ENCODE results near the gene RPS6KA6. TPM values are rescaled to one million over a fixed set of nuclear protein-coding genes. Genes with fewer than 3 reads are reported as not detected.

RPS6KA6 gene
- total and polyA plus RNA-seq, 4 experiments from 2014 or later, result 0.39 to 0.55 TPM; not detected in 2

- POLR2A ChIA-PET (ENCODE audit: partially characterized antibody), result no interaction called here
- Histone ChIP-seq H3K4me1 (ENCODE audit: insufficient read depth, low read length) (no peaks in the 10 kb centered on the region), H3K9me3 (ENCODE audit: control insufficient read depth in 1 of 2, low read length in 2 of 2) (no peaks in the 10 kb centered on the region), H3K27ac (ENCODE audit: low read depth, low read length) (no peak overlapping the region), H3K4me3 (ENCODE audit: low read length in 2 of 2) (no peak overlapping the region), H3K36me3 (ENCODE audit: insufficient read depth, low read length) (no peaks in the 10 kb centered on the region), H3K27me3 (ENCODE audit: insufficient read depth, low read length) (no peaks in the 10 kb centered on the region)
- no peaks in the 10 kb centered on the region for H3K36me3 Mint-ChIP-seq
- H3K27me3 Mint-ChIP-seq, result peaks cover 6% of the 10 kb centered on the region in 2 donors
- peaks cover 0 to 4% (median 1%) of the 10 kb centered on the region in 4 donors for H3K4me1 Mint-ChIP-seq
- CTCF ChIA-PET (ENCODE audit: partially characterized antibody), result no interaction called here
- no peak for DNase-seq
- intact Hi-C loops (cut with micrococcal nuclease), result no loop called here
- H3K27ac Mint-ChIP-seq, result peak overlapping the region in 3 of 7 donors; percentile 1 to 68 (median 31)
- peaks cover 0 to 9% (median 5%) of the 10 kb centered on the region in 8 donors for H3K9me3 Mint-ChIP-seq
- H3K4me3 Mint-ChIP-seq, result peak overlapping the region in 3 of 8 donors; percentile 2 to 52 (median 33)
These were observed 1.1 kb downstream of the RPS6KA6 start for GRCh38 chrX:84186603-84187532.

DNA sequence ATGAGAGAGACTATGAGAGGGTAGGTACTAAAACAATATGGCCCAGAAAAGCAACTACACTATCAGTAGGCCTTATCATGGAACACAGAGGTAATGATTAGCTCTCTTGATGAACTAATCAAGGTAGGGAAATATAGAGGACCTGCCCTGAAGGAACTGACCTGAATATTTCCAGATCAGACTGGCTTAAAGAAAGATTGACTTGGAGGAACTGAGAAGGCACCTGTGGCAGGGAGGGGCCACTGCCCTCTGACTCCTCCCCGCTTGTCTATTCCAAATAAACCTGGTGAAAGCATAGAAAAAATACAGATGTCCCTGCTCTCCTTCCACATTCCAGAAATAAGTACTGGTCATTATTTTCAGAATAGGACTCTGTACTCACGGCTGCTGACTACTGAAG lies 5.5 kb downstream of the RPS6KA6 start:
- H3K4me1 ChIP-seq (ENCODE audit: insufficient read depth, low read length), result no peaks in the 10 kb centered on the region
- no peaks in the 10 kb centered on the region for H3K27me3 ChIP-seq (ENCODE audit: insufficient read depth, low read length)
- no peak overlapping the region for H3K4me3 ChIP-seq (ENCODE audit: low read length in 2 of 2)
- Mint-ChIP-seq H3K36me3 (no peaks in the 10 kb centered on the region), H3K27ac (no peak overlapping the region), H3K27me3 (peaks cover 1 to 6% of the 10 kb centered on the region in 2 donors), H3K9me3 (peaks cover 0 to 5% (median under 1%) of the 10 kb centered on the region in 8 donors), H3K4me3 (no peak overlapping the region), H3K4me1 (peaks cover 0 to 3% (median 0%) of the 10 kb centered on the region in 4 donors)
- DNase-seq, result no peak
- H3K27ac ChIP-seq (ENCODE audit: low read depth, low read length), result no peak overlapping the region
- H3K36me3 ChIP-seq (ENCODE audit: insufficient read depth, low read length), result no peaks in the 10 kb centered on the region
- CTCF ChIA-PET (ENCODE audit: partially characterized antibody), result no interaction called here
- H3K9me3 ChIP-seq (ENCODE audit: control insufficient read depth in 1 of 2, low read length in 2 of 2), result no peaks in the 10 kb centered on the region
- intact Hi-C loops (cut with micrococcal nuclease), result no loop called here
- POLR2A ChIA-PET (ENCODE audit: partially characterized antibody), result no interaction called here

DNA sequence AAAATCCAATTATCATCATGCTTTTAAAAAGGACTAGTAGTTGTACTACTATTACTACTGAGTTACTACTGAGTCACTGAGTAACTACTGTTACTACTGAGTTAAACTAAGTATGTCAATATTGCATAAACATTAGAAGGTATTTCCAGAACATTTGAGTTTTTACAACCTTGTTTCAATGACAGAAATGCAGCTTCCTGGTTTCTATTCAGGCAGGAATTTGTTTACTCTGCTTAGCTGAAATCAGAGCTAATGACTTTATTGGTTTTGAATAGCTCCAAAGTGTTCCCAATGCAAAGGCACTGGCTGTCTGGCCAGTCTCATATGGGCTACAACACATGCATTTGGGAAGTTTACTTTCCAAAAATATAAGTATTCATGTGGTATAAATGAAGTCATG lies 12.0 kb downstream of the RPS6KA6 start:
- Histone ChIP-seq H3K27ac (ENCODE audit: low read depth, low read length) (no peak overlapping the region), H3K4me3 (ENCODE audit: low read length in 2 of 2) (no peak overlapping the region), H3K27me3 (ENCODE audit: insufficient read depth, low read length) (no peaks in the 10 kb centered on the region), H3K36me3 (ENCODE audit: insufficient read depth, low read length) (no peaks in the 10 kb centered on the region), H3K4me1 (ENCODE audit: insufficient read depth, low read length) (no peaks in the 10 kb centered on the region), H3K9me3 (ENCODE audit: control insufficient read depth in 1 of 2, low read length in 2 of 2) (no peaks in the 10 kb centered on the region)
- ChIA-PET CTCF (ENCODE audit: partially characterized antibody) (no interaction called here), POLR2A (ENCODE audit: partially characterized antibody) (no interaction called here)
- peaks cover 0 to 2% (median 0%) of the 10 kb centered on the region in 8 donors for H3K9me3 Mint-ChIP-seq
- no peak for DNase-seq
- H3K27ac Mint-ChIP-seq, result no peak overlapping the region
- H3K4me3 Mint-ChIP-seq, result no peak overlapping the region
- H3K27me3 Mint-ChIP-seq, result no peaks in the 10 kb centered on the region
- intact Hi-C loops (cut with micrococcal nuclease), result no loop called here
- H3K36me3 Mint-ChIP-seq, result no peaks in the 10 kb centered on the region
- no peaks in the 10 kb centered on the region for H3K4me1 Mint-ChIP-seq

GRCh38 chrX:84175274-84175673 lies 12.7 kb downstream of the RPS6KA6 start:
- CTCF ChIA-PET (ENCODE audit: partially characterized antibody), result no interaction called here
- Histone ChIP-seq H3K4me3 (ENCODE audit: low read length in 2 of 2) (no peak overlapping the region), H3K27me3 (ENCODE audit: insufficient read depth, low read length) (no peaks in the 10 kb centered on the region), H3K27ac (ENCODE audit: low read depth, low read length) (no peak overlapping the region), H3K36me3 (ENCODE audit: insufficient read depth, low read length) (no peaks in the 10 kb centered on the region), H3K9me3 (ENCODE audit: control insufficient read depth in 1 of 2, low read length in 2 of 2) (no peaks in the 10 kb centered on the region), H3K4me1 (ENCODE audit: insufficient read depth, low read length) (no peaks in the 10 kb centered on the region)
- POLR2A ChIA-PET (ENCODE audit: partially characterized antibody), result no interaction called here
- no peak overlapping the region for H3K27ac Mint-ChIP-seq
- no peaks in the 10 kb centered on the region for H3K27me3 Mint-ChIP-seq
- H3K4me1 Mint-ChIP-seq, result no peaks in the 10 kb centered on the region
- peaks cover 0 to 2% (median 0%) of the 10 kb centered on the region in 8 donors for H3K9me3 Mint-ChIP-seq
- no peak for DNase-seq
- intact Hi-C loops (cut with micrococcal nuclease), result no loop called here
- H3K4me3 Mint-ChIP-seq, result no peak overlapping the region
- no peaks in the 10 kb centered on the region for H3K36me3 Mint-ChIP-seq

- no peaks in the 10 kb centered on the region for H3K4me1 Mint-ChIP-seq
- no peak overlapping the region for H3K27ac ChIP-seq (ENCODE audit: low read depth, low read length)
- no peaks in the 10 kb centered on the region for H3K27me3 ChIP-seq (ENCODE audit: insufficient read depth, low read length)
- H3K27ac Mint-ChIP-seq, result no peak overlapping the region
- H3K4me1 ChIP-seq (ENCODE audit: insufficient read depth, low read length), result no peaks in the 10 kb centered on the region
- CTCF ChIA-PET (ENCODE audit: partially characterized antibody), result no interaction called here
- intact Hi-C loops (cut with micrococcal nuclease), result no loop called here
- no peaks in the 10 kb centered on the region for H3K9me3 ChIP-seq (ENCODE audit: control insufficient read depth in 1 of 2, low read length in 2 of 2)
- no peaks in the 10 kb centered on the region for H3K36me3 ChIP-seq (ENCODE audit: insufficient read depth, low read length)
- peaks cover 0 to 2% (median 0%) of the 10 kb centered on the region in 8 donors for H3K9me3 Mint-ChIP-seq
- H3K36me3 Mint-ChIP-seq, result no peaks in the 10 kb centered on the region
- no peak overlapping the region for H3K4me3 ChIP-seq (ENCODE audit: low read length in 2 of 2)
- H3K4me3 Mint-ChIP-seq, result no peak overlapping the region
- POLR2A ChIA-PET (ENCODE audit: partially characterized antibody), result no interaction called here
- no peaks in the 10 kb centered on the region for H3K27me3 Mint-ChIP-seq
- DNase-seq, result no peak
These were observed 13.7 kb downstream of the RPS6KA6 start for GRCh38 chrX:84174348-84174747.

- CTCF ChIA-PET (ENCODE audit: partially characterized antibody), result interaction anchor here (1.1 kb wide), 1 partner anchor 29 kb away, joined by 3 read pairs; no protein-coding TSS in a partner anchor
These were observed 17.1 kb downstream of the RPS6KA6 start for GRCh38 chrX:84170931-84171330.

DNA sequence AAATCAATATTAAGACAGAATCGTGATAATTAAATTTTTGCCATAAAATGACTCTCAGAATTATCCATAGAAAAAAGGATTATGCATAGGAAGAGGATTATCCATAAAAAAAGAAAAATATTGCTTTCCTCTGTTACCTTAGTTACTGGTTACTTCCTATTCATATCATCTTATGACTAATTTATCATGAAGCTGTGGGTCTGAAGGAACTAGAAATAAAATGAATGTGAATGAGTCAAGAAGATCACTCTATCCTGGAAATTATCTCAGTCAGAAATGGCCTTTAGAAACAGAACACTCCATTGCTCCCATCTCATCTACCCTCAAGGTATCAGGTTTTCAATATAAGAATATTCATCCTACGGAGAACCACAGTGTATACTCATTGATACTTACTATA lies 19.4 kb downstream of the RPS6KA6 start:
- CTCF ChIA-PET (ENCODE audit: partially characterized antibody), result no interaction called here
- H3K27me3 Mint-ChIP-seq, result no peaks in the 10 kb centered on the region

More at GRCh38 chrX:84170931-84171330, 17.1 kb downstream of the RPS6KA6 start:
- Mint-ChIP-seq H3K36me3 (no peaks in the 10 kb centered on the region), H3K4me1 (no peaks in the 10 kb centered on the region), H3K4me3 (no peak overlapping the region), H3K9me3 (peaks cover 0 to 2% (median 0%) of the 10 kb centered on the region in 8 donors), H3K27ac (no peak overlapping the region), H3K27me3 (no peaks in the 10 kb centered on the region)
- intact Hi-C loops (cut with micrococcal nuclease), result no loop called here
- Histone ChIP-seq H3K36me3 (ENCODE audit: insufficient read depth, low read length) (no peaks in the 10 kb centered on the region), H3K9me3 (ENCODE audit: control insufficient read depth in 1 of 2, low read length in 2 of 2) (no peaks in the 10 kb centered on the region), H3K4me3 (ENCODE audit: low read length in 2 of 2) (no peak overlapping the region), H3K27ac (ENCODE audit: low read depth, low read length) (no peak overlapping the region), H3K27me3 (ENCODE audit: insufficient read depth, low read length) (no peaks in the 10 kb centered on the region), H3K4me1 (ENCODE audit: insufficient read depth, low read length) (no peaks in the 10 kb centered on the region)
- no peak for DNase-seq
- POLR2A ChIA-PET (ENCODE audit: partially characterized antibody), result no interaction called here

More for the DNA sequence above, 19.4 kb downstream of the RPS6KA6 start:
- Mint-ChIP-seq H3K4me1 (no peaks in the 10 kb centered on the region), H3K36me3 (no peaks in the 10 kb centered on the region), H3K27ac (no peak overlapping the region), H3K9me3 (peaks cover 0 to 2% (median 0%) of the 10 kb centered on the region in 8 donors), H3K4me3 (no peak overlapping the region)
- Histone ChIP-seq H3K27me3 (ENCODE audit: insufficient read depth, low read length) (no peaks in the 10 kb centered on the region), H3K4me3 (ENCODE audit: low read length in 2 of 2) (no peak overlapping the region), H3K4me1 (ENCODE audit: insufficient read depth, low read length) (no peaks in the 10 kb centered on the region), H3K9me3 (ENCODE audit: control insufficient read depth in 1 of 2, low read length in 2 of 2) (no peaks in the 10 kb centered on the region), H3K27ac (ENCODE audit: low read depth, low read length) (no peak overlapping the region), H3K36me3 (ENCODE audit: insufficient read depth, low read length) (no peaks in the 10 kb centered on the region)
- POLR2A ChIA-PET (ENCODE audit: partially characterized antibody), result no interaction called here
- DNase-seq, result no peak
- intact Hi-C loops (cut with micrococcal nuclease), result no loop called here

All from CD4-positive, alpha-beta memory T cell (primary cell).